A549 treated with ZK216348 at 1 μM for 4 hours (cell line): Measurements from ENCODE around the gene IGF2BP2. TPM values are rescaled to one million over a fixed set of nuclear protein-coding genes. Genes with fewer than 3 reads are reported as not detected.

Source experiments
- total RNA-seq: library from RNA; stranded (reverse); fragments of 200-300 nt; extraction: Qiagen RNA extraction; gene quantifications from 5 replicates; pipeline ENCODE4 v1.2.3, GENCODE V29; 2022; ENCODE audit warnings: low read depth

The IGF2BP2 gene
- total RNA-seq: 11.6 to 14.5 TPM (median 11.8 TPM) in 5 replicates

GRCh38 chr3:185825006-185825638, at the start of gene IGF2BP2:
TSS of gene IGF2BP2 (minus strand) at chr3:185825042. CDS start at chr3:185824960, 82 bp downstream.

Other genes with a start within 250 kb of the IGF2BP2 start
- gene SENP2, start 238.7 kb downstream of the IGF2BP2 start, total RNA-seq: 16.2 to 25.3 TPM (median 19.1 TPM) in 5 replicates
- gene TRA2B, start 113.0 kb upstream of the IGF2BP2 start, total RNA-seq: 158 to 222 TPM (median 171 TPM) in 5 replicates